HG02610 (cell line): ENCODE data around the gene DCTN3.
"Not testable (repeated sequence)": the region's sequence is repeated elsewhere in the genome, so short reads cannot be mapped to it uniquely, and the experiment has no call there.

Source experiments
- ATAC-seq: cut with Tn5 transposase; IDR thresholded peaks from one replicate; pipeline ENCODE4 v1.9.1; 2021; ENCODE audit warnings: mild to moderate bottlenecking, moderate library complexity; ENCODE audit not compliant: unreplicated experiment

DCTN3 gene

GRCh38 chr9:34647651-34648050 is 27.4 kb upstream of the DCTN3 start:
- no peak for ATAC-seq

DNA sequence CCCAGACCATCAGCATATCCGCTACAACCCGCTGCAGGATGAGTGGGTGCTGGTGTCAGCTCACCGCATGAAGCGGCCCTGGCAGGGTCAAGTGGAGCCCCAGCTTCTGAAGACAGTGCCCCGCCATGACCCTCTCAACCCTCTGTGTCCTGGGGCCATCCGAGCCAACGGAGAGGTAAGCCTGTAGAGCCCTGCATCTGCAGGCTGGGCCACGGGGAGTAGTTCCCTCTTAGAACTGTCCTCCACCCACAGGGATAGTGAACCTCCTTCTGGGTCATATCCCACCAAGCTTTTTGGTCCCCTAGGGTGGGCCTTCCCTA is 26.7 kb upstream of the DCTN3 start:
- ATAC-seq = no peak

GRCh38 chr9:34646211-34647083 is 26.2 kb upstream of the DCTN3 start, which contains the start of gene GALT:
TSS of gene GALT (plus strand) at chr9:34646675. CDS start at chr9:34646705, 30 bp downstream.
- peak; percentile 93 for ATAC-seq

GRCh38 chr9:34644766-34645314 is 24.5 kb upstream of the DCTN3 start:
- ATAC-seq = no peak

DNA sequence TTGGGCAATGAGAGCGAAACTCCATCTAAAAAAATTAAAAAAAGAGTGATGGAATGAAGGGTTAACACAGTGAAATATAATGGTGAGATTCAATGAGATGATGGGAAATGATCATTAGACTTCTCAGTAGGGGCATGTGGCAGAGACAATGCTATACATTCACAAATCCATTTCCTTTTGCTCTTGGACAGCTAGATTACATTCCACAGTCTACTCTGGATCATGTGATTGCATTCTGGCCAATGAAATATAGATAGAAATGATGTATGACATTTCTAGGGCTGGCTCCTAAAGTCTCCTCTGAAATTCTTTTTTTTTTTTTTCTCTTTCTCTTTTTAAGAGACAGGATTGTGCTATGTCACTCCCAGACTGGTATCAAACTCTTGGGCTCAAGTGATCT is 22.4 kb upstream of the DCTN3 start:
- no peak for ATAC-seq

GRCh38 chr9:34639322-34639721 is 19.0 kb upstream of the DCTN3 start:
- ATAC-seq = not testable (repeated sequence)

DNA sequence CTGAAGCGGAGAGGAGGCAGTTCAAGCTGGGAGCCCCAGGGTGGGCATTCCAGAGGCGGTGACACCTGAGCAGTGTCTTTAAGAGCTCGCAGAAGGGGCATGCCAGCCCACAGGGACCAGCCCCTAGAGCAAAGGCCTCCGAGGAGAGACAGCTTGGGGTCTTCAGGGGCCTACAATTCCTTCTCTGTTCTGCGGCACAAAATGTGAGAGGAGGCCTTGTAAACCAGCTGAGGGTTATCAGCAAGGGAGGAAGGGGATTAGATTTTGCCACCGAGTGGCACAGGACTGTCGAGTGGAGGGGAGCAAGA is 17.8 kb upstream of the DCTN3 start:
- no peak for ATAC-seq

DNA sequence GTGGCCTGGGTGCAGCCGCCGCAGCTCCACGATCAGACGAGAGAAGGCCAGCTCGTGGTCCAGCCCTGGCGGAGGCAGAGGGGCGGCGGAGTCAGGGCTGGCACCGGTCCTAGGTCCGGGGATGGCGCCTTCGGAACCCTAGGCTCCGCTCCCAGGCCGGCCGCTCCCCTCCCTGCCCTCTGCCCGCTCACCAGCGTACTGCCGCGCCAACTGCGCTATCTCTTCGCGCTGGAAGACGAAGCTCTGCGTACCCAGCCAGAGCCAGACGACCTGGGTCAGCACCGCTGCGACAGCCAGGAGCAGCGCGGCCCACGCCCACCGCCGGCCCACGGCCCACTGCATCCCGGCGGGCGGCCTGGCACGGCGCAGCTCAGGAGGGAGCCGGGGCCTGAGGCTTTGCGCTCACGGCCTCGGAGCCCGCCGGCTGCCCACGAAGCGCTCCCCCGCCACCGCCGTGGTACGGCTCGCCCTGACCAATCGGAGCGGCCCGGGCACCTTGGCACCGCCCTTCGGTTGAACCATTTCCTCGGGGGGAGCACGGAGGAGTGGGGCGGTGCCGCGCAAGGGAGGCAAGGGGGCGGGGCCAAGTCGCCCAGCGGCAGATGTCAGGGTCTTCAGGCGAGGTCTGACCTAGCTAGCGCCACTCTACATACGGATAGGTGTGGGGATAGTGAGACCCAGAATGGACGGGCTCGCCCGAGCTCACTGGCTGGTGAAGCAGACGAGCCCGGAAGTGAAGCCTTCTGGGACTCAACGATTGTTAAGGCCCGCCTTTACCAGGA is 17.3 kb upstream of the DCTN3 start, which contains the start of gene SIGMAR1:
Gene SIGMAR1 (minus strand): TSS at position 432 of the 782 bp plus-strand sequence. CDS start 90 bp downstream, at position 342.
- ATAC-seq = peak; percentile 86

DNA sequence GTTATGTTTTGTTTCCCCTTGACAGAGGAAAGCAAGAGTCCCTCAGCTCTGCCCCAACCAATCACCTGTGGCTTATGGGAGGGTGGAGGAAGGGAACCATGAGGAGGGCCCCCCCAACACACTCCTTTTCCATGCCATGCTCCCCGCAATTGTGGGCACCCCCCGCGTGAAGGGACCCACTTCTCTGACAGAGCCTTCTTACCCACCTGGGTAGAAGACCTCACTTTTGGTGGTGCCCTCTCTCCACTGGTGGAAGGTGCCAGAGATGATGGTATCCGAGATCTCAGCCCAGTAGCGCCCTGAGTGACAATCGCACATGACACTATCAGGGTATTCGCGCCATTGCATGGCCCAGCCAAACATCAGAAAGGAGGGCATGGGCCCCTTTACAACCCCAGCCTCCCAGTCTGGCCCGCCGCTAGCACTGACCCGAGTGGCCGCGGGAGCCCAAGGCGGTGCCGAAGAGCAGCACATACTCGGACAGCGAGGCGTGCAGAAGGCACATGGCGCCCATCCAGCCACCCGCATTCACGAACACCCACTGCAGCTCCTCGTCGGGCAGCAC is 16.6 kb upstream of the DCTN3 start:
- no peak for ATAC-seq

DNA sequence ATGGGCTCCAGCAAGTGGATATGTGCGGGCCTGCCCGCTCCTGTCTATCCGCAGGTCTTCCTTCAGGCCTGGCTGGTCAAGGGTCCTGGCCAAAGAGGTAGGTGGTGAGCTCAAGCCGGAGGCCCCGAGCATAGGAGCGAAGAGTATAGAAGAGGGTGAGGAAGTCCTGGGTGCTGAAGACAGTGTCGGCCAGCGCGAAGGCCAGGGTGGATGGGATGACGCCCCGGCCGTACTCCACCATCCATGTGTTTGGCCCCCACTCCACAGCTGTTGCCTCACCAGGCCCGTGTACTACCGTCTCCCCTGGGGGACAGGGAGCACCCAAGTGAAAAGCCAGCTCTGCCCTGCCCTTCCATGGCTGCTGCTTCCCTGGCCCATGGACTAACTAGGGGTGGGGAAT is 15.3 kb upstream of the DCTN3 start:
- ATAC-seq = no peak

GRCh38 chr9:34634551-34635248 is 14.4 kb upstream of the DCTN3 start:
- no peak for ATAC-seq

GRCh38 chr9:34633851-34634550 is 13.7 kb upstream of the DCTN3 start:
- ATAC-seq = no peak

GRCh38 chr9:34633166-34633565 is 12.9 kb upstream of the DCTN3 start:
- no peak for ATAC-seq

GRCh38 chr9:34630402-34631154 is 10.3 kb upstream of the DCTN3 start:
- ATAC-seq = no peak

DNA sequence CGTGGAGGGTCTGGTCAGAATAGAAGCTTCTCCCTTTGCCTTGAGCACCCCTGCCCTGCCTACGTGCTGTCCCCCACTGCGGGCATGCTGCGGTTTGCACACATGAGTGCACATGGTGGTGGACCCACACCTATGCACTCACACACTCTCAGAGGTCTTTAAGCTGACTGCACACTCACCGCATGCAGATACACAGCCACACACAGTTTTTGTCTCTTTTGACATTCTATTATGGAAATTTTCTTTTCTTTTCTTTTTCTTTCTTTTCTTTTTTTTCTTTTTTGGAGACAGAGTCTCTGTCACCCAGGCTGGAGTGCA is 9.2 kb upstream of the DCTN3 start:
- no peak for ATAC-seq

GRCh38 chr9:34628656-34629490 is 8.6 kb upstream of the DCTN3 start, which contains the start of gene ARID3C:
TSS of gene ARID3C (minus strand) at chr9:34629066. CDS start at chr9:34628014, 1,052 bp downstream.
- no peak for ATAC-seq

DNA sequence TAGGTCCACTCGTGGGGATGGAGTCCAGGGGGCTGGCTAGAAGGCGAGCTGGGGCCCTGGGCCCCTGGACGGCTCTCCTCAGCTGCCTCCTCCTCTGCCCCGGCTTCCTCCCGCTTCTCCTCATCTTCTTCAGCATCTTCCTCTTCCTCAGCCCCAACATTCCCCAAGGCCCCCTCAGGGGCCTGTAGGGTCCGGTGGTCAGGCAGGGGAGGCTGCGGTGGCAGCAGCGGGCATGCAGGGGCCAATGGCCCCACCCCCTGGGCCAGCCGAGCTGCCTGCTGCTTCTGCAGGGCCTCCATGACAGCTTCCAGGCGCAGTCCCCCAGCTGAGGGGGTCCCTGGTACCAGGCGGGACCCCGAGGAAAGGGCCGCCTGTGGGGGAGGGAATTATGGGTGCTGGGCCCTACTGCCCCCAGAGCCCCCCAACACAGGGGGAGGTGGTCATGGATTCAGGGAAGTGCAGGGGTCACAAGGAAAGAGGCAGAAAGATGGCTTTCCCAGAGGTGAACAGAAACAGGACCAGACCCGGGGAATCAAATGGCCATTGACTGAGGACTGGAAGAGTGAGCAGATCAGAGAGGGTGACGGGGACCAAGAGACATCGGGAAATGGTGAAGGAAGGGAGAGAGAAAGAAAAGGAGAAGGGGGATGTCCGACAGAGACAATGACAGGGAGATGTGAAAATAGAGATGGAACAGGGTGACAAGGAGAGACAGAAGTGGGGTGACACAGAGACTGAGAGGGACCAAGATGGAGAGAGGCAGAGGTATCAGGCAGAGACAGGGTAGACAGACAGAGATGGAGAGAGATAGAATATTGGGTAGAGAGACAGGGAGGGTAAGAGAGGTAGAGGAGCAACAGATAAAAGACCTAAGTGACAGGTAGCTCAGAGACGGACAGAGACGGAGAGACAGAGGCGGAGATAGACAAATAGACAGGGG is 7.7 kb upstream of the DCTN3 start:
- ATAC-seq = no peak

GRCh38 chr9:34625186-34625486 is 4.8 kb upstream of the DCTN3 start:
- no peak for ATAC-seq
